HepG2 (cell line): ENCODE results near the gene ZBTB25.

Experiments used
- ATF7 ChIP-seq, 2 experiments: fragments of 450-650 bp in 1 of 2; sonication (generic) in 1 of 2; formaldehyde crosslinking in 1 of 2; IDR thresholded peaks; 2 replicates each; pipeline versions ENCODE4 v1.4.0 to v1.6.1; 2016 to 2020; ENCODE audit warnings: antibody characterized with exemption in 1 of 2, mild to moderate bottlenecking in 1 of 2, missing genetic modification reagents in 1 of 2
- FIP1L1 ChIP-seq: fragments of 200-400 bp; formaldehyde crosslinking; IDR thresholded peaks from 2 replicates; pipeline ENCODE4 v1.6.1; 2018; ENCODE audit warnings: low read depth, mild to moderate bottlenecking, low read length, moderate library complexity, borderline replicate concordance; ENCODE audit not compliant: insufficient read depth
- HNF1A ChIP-seq, 2 experiments: sonication (generic) in 1 of 2; formaldehyde crosslinking in 1 of 2; IDR thresholded peaks; 2 replicates each; pipeline versions ENCODE4 v1.4.0 to v1.6.1; 2016 to 2020; ENCODE audit warnings: borderline replicate concordance in 1 of 2, low read depth in 1 of 2, mild to moderate bottlenecking in 1 of 2, missing genetic modification reagents in 1 of 2
- KDM5A ChIP-seq: fragments of 200-600 bp; sonication (generic); IDR thresholded peaks from 2 replicates; pipeline ENCODE4 v1.7.0; 2018; ENCODE audit warnings: antibody characterized with exemption, mild to moderate bottlenecking, low read length, borderline replicate concordance
- KLF16 ChIP-seq, 2 experiments: sonication (generic) in 1 of 2; formaldehyde crosslinking in 1 of 2; IDR thresholded peaks; 2 replicates each; pipeline versions ENCODE4 v1.6.1 to v1.8.0; 2016 to 2023; ENCODE audit warnings: missing genetic modification reagents in 2 of 2, missing compliant biosample characterization in 1 of 2
- NCOA5 ChIP-seq: sonication (generic); formaldehyde crosslinking; IDR thresholded peaks from 2 replicates; pipeline ENCODE4 v1.4.0; 2020; ENCODE audit warnings: missing genetic modification reagents
- REPIN1 ChIP-seq: sonication (generic); formaldehyde crosslinking; IDR thresholded peaks from 2 replicates; pipeline ENCODE4 v1.8.0; 2022; ENCODE audit warnings: missing genetic modification reagents, low read depth, mild to moderate bottlenecking, borderline replicate concordance
- RFX5 ChIP-seq: IDR thresholded peaks from 2 replicates; pipeline ENCODE4 v1.6.1; 2011; ENCODE audit warnings: low read depth, low read length, improper control_type of control experiment
- YY1 ChIP-seq: IDR thresholded peaks from 2 replicates; pipeline ENCODE4 v1.6.1; 2011; ENCODE audit warnings: low read length, low read depth, moderate library complexity, mild to moderate bottlenecking; ENCODE audit not compliant: insufficient read depth, insufficient replicate concordance
- ZFP36 ChIP-seq: fragments of 150-350 bp; IDR thresholded peaks from 2 replicates; pipeline ENCODE4 v1.6.1; 2018; ENCODE audit warnings: borderline replicate concordance, low read length, low read depth; ENCODE audit not compliant: partially characterized antibody
- ZMAT3 ChIP-seq: sonication (generic); formaldehyde crosslinking; conservative IDR thresholded peaks from 2 replicates; pipeline ENCODE4 v1.7.0; 2021; ENCODE audit warnings: missing genetic modification reagents
- ZNF687 ChIP-seq: sonication (generic); formaldehyde crosslinking; IDR thresholded peaks from 2 replicates; pipeline ENCODE4 v1.5.1; 2020; ENCODE audit warnings: mild to moderate bottlenecking, missing genetic modification reagents, moderate library complexity

GRCh38 chr14:64423987-64424386 lies 79.7 kb downstream of the ZBTB25 start:
- TF ChIP-seq HNF1A (IDR thresholded peaks at IDR 0.05; ENCODE audit: low read depth) (no peak), HNF1A (CRISPR knock-in tag; IDR thresholded peaks at IDR 0.05; ENCODE audit: borderline replicate concordance) (no peak), ZNF687 (no peak), FIP1L1 (no peak), ZMAT3 (CRISPR knock-in tag) (no peak), ZFP36 (no peak), REPIN1 (CRISPR knock-in tag) (no peak), ATF7 (IDR thresholded peaks at IDR 0.05) (no peak), ATF7 (CRISPR knock-in tag; IDR thresholded peaks at IDR 0.05) (no peak), NCOA5 (no peak), RFX5 (no peak), YY1 (no peak), KDM5A (no peak), KLF16 (CRISPR knock-in tag; IDR thresholded peaks at IDR 0.05) (no peak)
